Heart right ventricle (tissue), 16 donors: ENCODE results near the gene CRYGS. TPM values are rescaled to one million over a fixed set of nuclear protein-coding genes. Genes with fewer than 3 reads are reported as not detected.

Source experiments
- ATAC-seq, 8 donors: fragments of 200-7000 bp; cut with Tn5 transposase; one replicate each; pipeline ENCODE4 v1.9.1; 2020; ENCODE audit warnings: mild to moderate bottlenecking in 8 of 8, moderate library complexity in 8 of 8, moderate number of reproducible peaks in 1 of 8
- DNase-seq, 2 donors: peaks; one replicate each; pipeline ENCODE4 v3.0.0-alpha.2; 2020
- H3K27ac ChIP-seq, 10 donors: fragments of 200-600 bp; sonication (generic) in 2 of 10; one replicate each; pipeline versions ENCODE4 v1.5.0 to v1.8.0; 2020 to 2022; ENCODE audit warnings: mild to moderate bottlenecking in 3 of 10
- H3K27me3 ChIP-seq, 7 donors: fragments of 200-600 bp; one replicate each; pipeline ENCODE4 v1.8.0; 2021 to 2022; ENCODE audit warnings: mild to moderate bottlenecking in 2 of 7
- H3K36me3 ChIP-seq, 9 donors: fragments of 200-600 bp; sonication (generic) in 1 of 9; one replicate each; pipeline versions ENCODE4 v1.5.0 to v1.8.0; 2020 to 2022; ENCODE audit warnings: mild to moderate bottlenecking in 2 of 9
- H3K4me1 ChIP-seq, 9 donors: fragments of 200-600 bp; sonication (generic) in 1 of 9; one replicate each; pipeline versions ENCODE4 v1.5.0 to v1.8.0; 2020 to 2022; ENCODE audit warnings: mild to moderate bottlenecking in 4 of 9
- H3K4me3 ChIP-seq, 10 donors: fragments of 200-600 bp; sonication (generic) in 2 of 10; one replicate each; pipeline versions ENCODE4 v1.5.0 to v1.8.0; 2020 to 2022; ENCODE audit warnings: mild to moderate bottlenecking in 7 of 10, moderate library complexity in 2 of 10
- H3K9me3 ChIP-seq, 11 donors: fragments of 200-600 bp in 10 of 11; sonication (generic) in 2 of 11; one replicate each; pipeline versions ENCODE4 v1.5.0 to v1.8.0; 2013 to 2022; ENCODE audit warnings: mild to moderate bottlenecking in 2 of 11, control low read depth in 1 of 11, moderate library complexity in 1 of 11
- CTCF ChIP-seq, 9 donors: fragments of 200-600 bp; sonication (generic) in 2 of 9; IDR thresholded peaks; one replicate each; pipeline versions ENCODE4 v1.5.0 to v1.8.0; 2021 to 2022; ENCODE audit warnings: antibody characterized with exemption in 9 of 9, mild to moderate bottlenecking in 5 of 9, moderate library complexity in 1 of 9
- WGBS, 2 donors: extraction: QIAGEN DNeasy Blood & Tissue Kit; methylation state at CpG; one replicate each; pipeline ENCODE4 v1.1.7; 2013; ENCODE audit warnings: inconsistent platforms in 1 of 2; 5-methylcytosine and 5-hydroxymethylcytosine counted together
- intact Hi-C, 10 donors: fragments of 100-400 bp; cut with DNase I; formaldehyde crosslinking; loops; one replicate each; pipeline versions ENCODE4 v1.11.1 to v1.14.2; 2022
- polyA plus RNA-seq, 2 donors: library from polyadenylated mRNA; stranded (reverse); fragments of 200-250 nt; gene quantifications; one replicate each; pipeline ENCODE4 v1.2.3, GENCODE V29; 2013
- total RNA-seq, 10 donors: library from RNA; stranded (reverse); fragmentation: NEBNext Ultra II Directional in 3 of 10; extraction: Animal tissue kit (Norgen Biotek cat#: 25700) in 3 of 10; gene quantifications; one replicate each; pipeline versions ENCODE4 v1.2.1 to v1.2.4, GENCODE V29; 2021 to 2023
- donor health status: Arrhythmogenic right ventricular cardiomyopathy.
- donor health status: ischemic (EF 13 %, LVEDD 7.1; RV severe dilation, severe dysfunction).
- donor health status: healthy with polysubstance abuse.
- donor health status: DM: no; HTN: yes; CAD: no.
- donor health status: DM: no; HTN: no; CAD: no.
- donor health status: ischemic (EF 25% LVEDD 6.9; RV normal size, moderate dysfunction).
- donor health status: ischemic (EF 25% LVEDD 5.7; RV mildly dilated, moderate dysfunction).
- donor health status: healthy.
- donor health status: DM: yes; HTN: yes; CAD: no.
- donor health status: Ischemic cardiomyopathy.
- donor health status: ischemic (EF 35%, LVEDD 5.7; RV mildly dilated, moderate dysfunction).
- donor health status: nonischemic (EF 11% LVEDD 7.7; RV severe dilation, severe dysfunction).
- donor health status: DM: yes; HTN: yes; CAD: no.
- donor health status: PGD.
- donor health status: ischemic (EF 29% LVEDD 5.4; RV normal size, mild dysfunction).
- donor health status: nonischemic (EF 23%, LVEDD 6.1; RV moderate dilation, normal function).

The CRYGS gene
- total and polyA plus RNA-seq, 12 donors: 0.28 to 8.9 (median 1.1) TPM

- DNase-seq (no peak), ATAC-seq (no peak)
- Histone ChIP-seq H3K9me3 (no peaks in the 10 kb centered on the region), H3K27ac (no peak overlapping the region), H3K4me3 (no peak overlapping the region), H3K27me3 (no peaks in the 10 kb centered on the region), H3K4me1 (peaks cover 0 to 1% (median 0%) of the 10 kb centered on the region in 9 donors), H3K36me3 (peaks cover 0 to 82% (median 41%) of the 10 kb centered on the region in 9 donors)
- WGBS, 2 donors: 81 to 82% methylated on average over 5 of the region's 5 CpGs
- no peak for TF ChIP-seq CTCF (IDR thresholded peaks at IDR 0.05)
- intact Hi-C loops: no loop called here
Measured at GRCh38 chr3:186583831-186584230, 39.7 kb upstream of the CRYGS start.

- no peak overlapping the region for H3K27ac ChIP-seq
- H3K4me3 ChIP-seq: no peak overlapping the region
- TF ChIP-seq CTCF (IDR thresholded peaks at IDR 0.05): no peak
- H3K4me1 ChIP-seq: peaks cover 0 to 11% (median 0%) of the 10 kb centered on the region in 9 donors
- intact Hi-C loops: no loop called here
- H3K36me3 ChIP-seq: peaks cover 0 to 92% (median 47%) of the 10 kb centered on the region in 9 donors
- ATAC-seq: no peak
- no peak for DNase-seq
- no peaks in the 10 kb centered on the region for H3K9me3 ChIP-seq
- no peaks in the 10 kb centered on the region for H3K27me3 ChIP-seq
- 91 to 95% methylated on average over 6 of the region's 6 CpGs for WGBS, 2 donors
Measured at GRCh38 chr3:186582541-186582940, 38.4 kb upstream of the CRYGS start.

GRCh38 chr3:186580785-186581184 is 36.6 kb upstream of the CRYGS start:
- H3K27ac ChIP-seq: no peak overlapping the region
- intact Hi-C loops: no loop called here
- 91 to 96% methylated on average over 3 of the region's 3 CpGs for WGBS, 2 donors
- no peak overlapping the region for H3K4me3 ChIP-seq
- H3K9me3 ChIP-seq: no peaks in the 10 kb centered on the region
- ATAC-seq: no peak
- H3K4me1 ChIP-seq: peaks cover 0 to 19% (median 0%) of the 10 kb centered on the region in 9 donors
- no peaks in the 10 kb centered on the region for H3K27me3 ChIP-seq
- no peak for TF ChIP-seq CTCF (IDR thresholded peaks at IDR 0.05)
- peaks cover 0 to 100% (median 61%) of the 10 kb centered on the region in 9 donors for H3K36me3 ChIP-seq
- DNase-seq: no peak

- DNase-seq (no peak), ATAC-seq (no peak)
- 78 to 82% methylated on average over 2 of the region's 2 CpGs for WGBS, 2 donors
- Histone ChIP-seq H3K4me1 (peaks cover 0 to 24% (median 0%) of the 10 kb centered on the region in 9 donors), H3K4me3 (no peak overlapping the region), H3K27me3 (no peaks in the 10 kb centered on the region), H3K9me3 (no peaks in the 10 kb centered on the region), H3K27ac (peak overlapping the region in 1 of 10 donors; percentile 1), H3K36me3 (peaks cover 0 to 100% (median 55%) of the 10 kb centered on the region in 9 donors)
- intact Hi-C loops: no loop called here
- TF ChIP-seq CTCF (IDR thresholded peaks at IDR 0.05): no peak
Measured at GRCh38 chr3:186577521-186577920, 33.3 kb upstream of the CRYGS start.
